Right atrium auricular region (tissue), 2 donors: ENCODE results near the gene SCARF2. TPM values are rescaled to one million over a fixed set of nuclear protein-coding genes. Genes with fewer than 3 reads are reported as not detected.

Experiments
- DNase-seq: peaks from one replicate; pipeline ENCODE4 v3.0.0-alpha.2; 2019; ENCODE audit warnings: low spot score
- H3K27ac ChIP-seq, 2 donors: fragments of 200-600 bp; sonication (generic); 1 replicate in 1 of 2; 2 replicates in 1 of 2; pipeline ENCODE4 v1.5.1; 2016 to 2019
- H3K27me3 ChIP-seq, 2 donors: fragments of 200-600 bp; sonication (generic); one replicate each; pipeline versions ENCODE4 v1.5.1 to v1.6.0; 2017 to 2019
- H3K36me3 ChIP-seq: fragments of 200-600 bp; sonication (generic); one replicate; pipeline ENCODE4 v1.5.1; 2016
- H3K4me1 ChIP-seq, 2 donors: fragments of 200-600 bp; sonication (generic); one replicate each; pipeline versions ENCODE4 v1.5.1 to v1.6.0; 2017 to 2019
- H3K4me3 ChIP-seq, 2 donors: fragments of 200-600 bp; sonication (generic); 1 replicate in 1 of 2; 2 replicates in 1 of 2; pipeline ENCODE4 v1.5.1; 2017 to 2019; ENCODE audit warnings: mild to moderate bottlenecking in 1 of 2, moderate library complexity in 1 of 2
- H3K9me3 ChIP-seq, 2 donors: fragments of 200-600 bp; sonication (generic); one replicate each; pipeline ENCODE4 v1.5.1; 2019
- CTCF ChIP-seq, 2 donors: fragments of 200-600 bp; sonication (generic); IDR thresholded peaks; one replicate each; pipeline ENCODE4 v1.5.1; 2019; ENCODE audit warnings: antibody characterized with exemption in 2 of 2
- total RNA-seq, 2 donors: library from RNA; depleted of rRNA; stranded (reverse); fragments of >200 nt; gene quantifications; one replicate each; pipeline ENCODE4 v1.1.0, GENCODE V29; 2016

Gene SCARF2
- total RNA-seq, 2 donors from 2014 or later, result 6.5 to 11.0 TPM

GRCh38 chr22:20463324-20464095, 25.9 kb upstream of the SCARF2 start:
- H3K9me3 ChIP-seq, result no peaks in the 10 kb centered on the region
- H3K27me3 ChIP-seq, result no peaks in the 10 kb centered on the region
- H3K36me3 ChIP-seq, result no peaks in the 10 kb centered on the region
- H3K4me3 ChIP-seq, result no peak overlapping the region
- TF ChIP-seq CTCF (IDR thresholded peaks at IDR 0.05), result no peak
- H3K4me1 ChIP-seq, result peaks cover 0 to 15% of the 10 kb centered on the region in 2 donors
- DNase-seq, result no peak
- no peak overlapping the region for H3K27ac ChIP-seq

GRCh38 chr22:20459862-20460261, 22.2 kb upstream of the SCARF2 start:
- Histone ChIP-seq H3K27ac (no peak overlapping the region), H3K36me3 (no peaks in the 10 kb centered on the region), H3K27me3 (no peaks in the 10 kb centered on the region), H3K9me3 (no peaks in the 10 kb centered on the region), H3K4me1 (peaks cover 0 to 15% of the 10 kb centered on the region in 2 donors), H3K4me3 (no peak overlapping the region)
- no peak for DNase-seq
- no peak for TF ChIP-seq CTCF (IDR thresholded peaks at IDR 0.05)

DNA sequence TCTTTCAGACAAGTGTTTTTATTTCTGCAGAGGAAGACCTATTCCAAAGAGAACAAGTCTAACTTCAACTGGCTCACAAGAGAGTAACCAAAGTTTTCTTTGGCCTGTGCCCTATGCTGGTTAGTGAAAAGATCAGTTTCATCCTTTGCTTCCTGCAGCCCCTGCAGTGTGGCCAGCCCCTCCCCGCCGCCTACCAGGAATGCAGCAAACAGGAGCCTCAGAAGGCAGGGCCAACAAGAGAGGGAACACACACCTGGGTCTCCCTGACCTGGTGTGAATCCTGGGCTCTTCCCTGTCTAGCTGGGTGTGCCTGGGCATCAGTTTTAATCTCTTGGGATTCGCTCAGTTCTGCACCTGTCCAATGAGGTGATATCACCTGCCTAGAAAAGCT, 21.5 kb upstream of the SCARF2 start:
- no peak for TF ChIP-seq CTCF (IDR thresholded peaks at IDR 0.05)
- DNase-seq, result no peak
- H3K36me3 ChIP-seq, result no peaks in the 10 kb centered on the region

DNA sequence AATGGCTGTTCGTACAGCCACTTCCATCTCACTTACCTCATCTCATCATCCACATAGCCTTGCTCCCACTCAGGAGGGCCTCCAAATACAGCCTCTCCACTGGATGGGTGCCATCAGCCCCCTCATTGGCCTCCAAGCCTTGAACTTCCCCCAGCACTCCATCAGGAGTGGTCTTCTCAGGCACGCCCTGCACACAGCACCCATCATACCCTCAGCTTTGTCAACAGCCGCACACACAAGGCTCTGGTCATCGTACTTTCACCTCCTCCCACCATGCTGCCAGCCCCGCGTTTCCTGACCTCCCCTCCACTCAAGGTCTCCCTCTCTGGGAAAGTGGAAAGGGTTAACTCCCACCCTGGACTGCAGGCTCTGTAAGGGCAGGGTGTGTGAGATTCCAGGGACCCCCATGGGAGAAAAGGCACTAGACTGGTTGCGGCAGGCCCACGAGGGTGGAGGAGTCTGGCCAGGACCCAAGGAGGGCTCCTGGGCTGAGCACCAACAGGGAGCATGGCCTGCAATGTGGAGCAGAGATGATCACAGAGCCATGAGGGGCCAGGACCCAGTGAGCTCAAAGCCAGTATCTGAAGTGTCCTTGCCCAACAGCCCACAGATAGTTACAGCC, 21.0 kb upstream of the SCARF2 start:
- peaks cover 0 to 7% of the 10 kb centered on the region in 2 donors for H3K4me1 ChIP-seq
- no peak for TF ChIP-seq CTCF (IDR thresholded peaks at IDR 0.05)
- H3K36me3 ChIP-seq, result no peaks in the 10 kb centered on the region
- H3K27me3 ChIP-seq, result no peaks in the 10 kb centered on the region
- H3K27ac ChIP-seq, result no peak overlapping the region
- H3K9me3 ChIP-seq, result no peaks in the 10 kb centered on the region
- H3K4me3 ChIP-seq, result no peak overlapping the region
- no peak for DNase-seq

More for the DNA sequence above, 21.5 kb upstream of the SCARF2 start:
- peaks cover 0 to 12% of the 10 kb centered on the region in 2 donors for H3K4me1 ChIP-seq
- H3K9me3 ChIP-seq, result no peaks in the 10 kb centered on the region
- H3K27me3 ChIP-seq, result no peaks in the 10 kb centered on the region
- H3K27ac ChIP-seq, result no peak overlapping the region
- H3K4me3 ChIP-seq, result no peak overlapping the region

- Histone ChIP-seq H3K27me3 (no peaks in the 10 kb centered on the region), H3K9me3 (no peaks in the 10 kb centered on the region), H3K4me1 (no peaks in the 10 kb centered on the region), H3K36me3 (no peaks in the 10 kb centered on the region), H3K27ac (no peak overlapping the region), H3K4me3 (no peak overlapping the region)
- TF ChIP-seq CTCF (IDR thresholded peaks at IDR 0.05), result no peak
- DNase-seq, result no peak
Observed at GRCh38 chr22:20457506-20458240, 20.0 kb upstream of the SCARF2 start.
